ENCODE measurements around the gene ALKBH6. TPM values are rescaled to one million over a fixed set of nuclear protein-coding genes. Genes with fewer than 3 reads are reported as not detected.

ALKBH6 gene
- total and polyA plus RNA-seq, 9 of the 15 experiments (the other 6 are each of a cell fraction or from before 2014, with no cell fraction given), result 0.67 to 62.0 (median 34.5) TPM

GRCh38 chr19:36049080-36049698 is 35.2 kb upstream of the ALKBH6 start (continued):
- TF ChIP-seq ZNF318 (IDR thresholded peaks at IDR 0.05; ENCODE audit: borderline replicate concordance in 1 of 2, low read depth in 1 of 2) (no peak), CHCHD3 (CRISPR knock-in tag; IDR thresholded peaks at IDR 0.05) (no peak)

Measured in K562 (cell line).